Activated CD4-positive, CD25-positive, alpha-beta regulatory T cell treated with anti-CD3 and anti-CD28 coated beads, Interleukin-2, amount 50 U/mL, for 72 hours (primary cell): ENCODE results near the gene CDC5L.

Experiments
- DNase-seq: peaks from one replicate; pipeline ENCODE4 v3.0.0; 2021

CDC5L gene

DNA sequence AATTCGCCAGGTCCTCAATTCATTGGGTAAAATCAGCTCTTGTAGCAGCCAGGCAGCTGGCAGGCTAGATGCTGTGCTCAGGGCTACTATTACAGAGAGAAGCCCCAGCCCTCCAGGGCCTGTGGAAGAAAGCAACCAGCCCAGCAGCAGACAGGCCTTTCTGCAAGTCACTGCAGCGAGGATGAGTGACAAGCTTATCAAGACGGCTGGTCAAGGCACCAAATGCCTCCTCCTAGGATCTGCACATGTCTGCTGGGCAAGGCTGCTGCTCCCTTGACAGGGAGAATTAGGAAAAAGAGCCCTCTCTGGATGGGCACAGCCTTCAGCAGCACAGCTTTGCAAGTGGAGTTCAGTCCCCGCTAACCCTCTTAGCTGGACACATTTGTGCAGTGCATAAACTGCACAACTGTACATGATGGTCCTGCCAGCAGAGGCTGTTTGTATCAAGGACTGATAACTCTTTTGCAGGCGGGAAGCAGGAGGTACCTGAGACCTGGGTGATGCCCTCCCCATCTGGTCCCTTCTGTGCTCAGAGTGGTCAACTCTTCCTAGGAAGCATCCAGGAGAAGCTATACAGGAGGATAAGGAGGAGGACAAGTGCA, 89.9 kb downstream of the CDC5L start:
- no peak for DNase-seq

DNA sequence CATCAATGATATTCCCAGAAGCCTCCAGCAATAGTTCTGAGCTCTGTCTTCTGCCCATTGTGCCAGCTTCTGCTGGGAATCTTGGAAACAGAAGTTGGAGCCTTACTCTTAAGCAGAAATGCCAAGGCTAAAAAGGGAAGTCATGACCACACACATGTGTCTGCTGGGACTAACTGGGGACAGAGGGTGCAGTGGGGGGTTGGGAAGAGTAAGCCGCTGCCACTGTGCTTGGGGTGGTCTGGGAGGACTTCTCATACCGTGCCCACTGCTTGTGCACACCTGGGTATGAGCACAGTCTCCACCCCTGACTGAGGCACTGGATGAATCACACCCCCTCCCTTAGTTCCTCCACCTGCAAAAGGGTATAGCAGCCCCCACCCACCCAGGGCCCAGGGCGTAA, 90.7 kb downstream of the CDC5L start:
- no peak for DNase-seq

DNA sequence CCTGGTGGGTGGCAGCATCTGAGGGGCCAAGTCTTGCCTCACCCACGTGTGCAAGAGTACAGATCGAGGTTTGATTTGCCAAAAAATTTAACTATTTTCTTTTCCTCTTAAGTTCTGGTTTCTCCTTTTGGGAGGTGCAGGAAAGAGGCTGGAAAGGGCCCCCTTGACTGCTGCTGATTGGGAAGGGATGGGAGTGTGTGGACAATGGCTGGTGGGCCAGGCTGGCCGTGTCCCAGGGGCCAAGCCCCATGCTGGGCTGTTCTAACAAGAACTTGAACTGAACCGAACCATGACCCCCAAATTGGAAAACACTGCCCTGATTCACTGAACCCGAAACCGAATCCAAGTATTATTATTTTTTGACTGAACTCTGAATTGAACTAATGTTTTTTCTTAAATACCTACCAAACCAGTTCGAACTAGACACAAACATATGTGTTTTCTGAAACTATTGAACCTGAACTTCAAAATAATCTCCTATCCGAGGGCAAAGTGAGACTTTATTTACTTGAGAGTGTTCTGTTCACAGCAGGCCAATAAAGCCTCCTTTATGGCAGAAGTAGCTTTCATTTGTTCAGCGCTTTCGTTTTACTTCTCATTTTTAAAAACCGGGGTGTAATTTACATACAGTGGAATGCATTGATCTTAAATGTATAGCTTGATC, 91.2 kb downstream of the CDC5L start:
- DNase-seq = no peak

DNA sequence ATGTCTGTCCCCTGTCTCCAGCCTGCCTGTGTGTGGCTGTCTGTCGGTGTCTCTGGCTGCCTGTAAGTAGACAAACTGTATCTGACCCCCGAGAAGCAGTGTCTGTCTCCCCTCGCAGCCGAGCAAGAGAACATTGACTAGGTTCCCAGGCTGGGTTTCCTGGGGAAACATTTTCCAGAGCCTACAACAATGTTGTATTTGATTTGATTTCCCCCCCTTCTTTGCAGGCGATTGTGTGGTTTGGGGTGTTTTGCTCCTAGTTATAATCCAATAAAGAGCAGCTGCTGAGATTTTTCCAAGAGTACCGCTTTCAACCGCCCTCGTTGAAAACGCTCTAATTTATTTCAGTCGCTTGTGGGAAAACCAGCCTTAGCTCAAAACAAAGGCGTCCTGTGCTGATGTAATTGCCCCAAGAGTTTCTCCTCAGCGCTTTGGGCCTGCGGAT, 92.6 kb downstream of the CDC5L start:
- DNase-seq = no peak

DNA sequence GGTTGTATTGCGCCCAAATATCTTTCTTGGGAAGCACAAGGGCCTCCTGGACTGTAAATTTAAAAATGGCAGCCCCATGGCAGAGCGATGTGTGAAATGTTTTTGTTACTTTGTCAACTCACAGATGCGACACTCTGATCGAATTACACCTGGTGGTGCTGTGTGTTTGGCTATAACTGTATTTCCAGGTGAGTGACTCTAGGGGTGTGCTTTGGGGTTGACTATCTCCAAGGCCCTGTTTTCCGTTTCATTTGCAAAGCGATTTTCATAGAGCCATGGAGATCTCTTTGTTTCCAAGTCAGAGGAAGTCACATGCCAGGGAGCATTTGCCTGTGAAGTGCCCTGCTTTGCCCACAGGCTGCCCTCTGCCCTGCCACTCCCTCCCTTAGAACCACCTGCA, 93.5 kb downstream of the CDC5L start:
- no peak for DNase-seq

DNA sequence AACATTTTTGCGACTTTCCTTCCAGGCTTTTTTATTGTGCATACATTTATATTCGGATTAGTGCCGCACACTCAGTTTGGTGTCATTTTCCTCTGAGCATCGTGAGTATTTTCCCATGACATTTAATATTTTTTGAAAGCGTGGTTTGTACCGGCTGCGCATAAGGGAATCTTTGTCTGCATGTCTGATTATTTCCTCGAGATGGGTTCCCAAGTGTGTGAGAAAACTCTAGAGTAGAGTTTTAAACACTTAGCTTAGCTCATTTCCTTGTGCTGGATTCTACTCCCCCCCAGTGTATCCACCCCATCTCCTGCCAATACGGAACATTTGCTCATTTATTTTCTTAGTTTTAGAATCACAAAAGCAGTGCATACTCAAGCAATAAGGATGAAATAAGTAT, 94.3 kb downstream of the CDC5L start:
- no peak for DNase-seq

DNA sequence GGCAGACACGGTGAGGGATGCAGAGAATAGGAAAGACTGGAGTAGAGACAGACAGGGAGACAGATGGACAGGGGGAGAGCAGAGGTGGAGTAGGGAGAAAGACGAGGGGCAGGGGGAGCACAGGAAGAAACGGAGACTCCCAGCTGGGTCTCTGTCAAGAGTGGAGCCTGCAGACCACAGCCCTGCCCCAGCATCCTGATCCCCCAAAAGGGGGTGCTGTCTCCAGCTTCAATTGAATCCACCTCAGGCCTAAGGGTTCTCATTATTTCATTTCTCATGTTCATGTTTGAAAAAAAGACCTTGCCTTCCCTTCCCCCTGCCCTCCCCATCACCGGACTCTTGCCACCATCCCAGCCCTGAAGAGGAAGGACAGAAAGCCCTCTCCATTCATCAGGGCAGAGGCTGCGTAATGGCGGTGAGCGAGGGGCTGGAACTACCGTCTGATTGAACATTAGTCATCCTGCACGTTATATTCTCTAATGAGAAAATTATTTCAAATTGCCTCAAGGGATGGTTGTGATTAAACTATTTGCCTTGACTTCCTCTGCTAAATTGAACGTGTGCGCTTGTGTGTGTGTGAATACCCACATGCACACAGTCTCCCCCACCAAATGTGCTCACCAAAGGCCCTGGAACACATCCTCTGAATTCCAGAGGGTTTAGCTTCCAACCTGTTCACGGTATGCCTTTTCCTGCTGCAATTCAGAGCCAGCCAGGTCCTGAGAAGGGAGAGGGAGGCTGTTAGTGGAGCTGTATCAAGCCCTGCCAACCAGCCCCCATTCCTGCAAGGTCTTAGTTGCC, 98.3 kb downstream of the CDC5L start:
- no peak for DNase-seq

DNA sequence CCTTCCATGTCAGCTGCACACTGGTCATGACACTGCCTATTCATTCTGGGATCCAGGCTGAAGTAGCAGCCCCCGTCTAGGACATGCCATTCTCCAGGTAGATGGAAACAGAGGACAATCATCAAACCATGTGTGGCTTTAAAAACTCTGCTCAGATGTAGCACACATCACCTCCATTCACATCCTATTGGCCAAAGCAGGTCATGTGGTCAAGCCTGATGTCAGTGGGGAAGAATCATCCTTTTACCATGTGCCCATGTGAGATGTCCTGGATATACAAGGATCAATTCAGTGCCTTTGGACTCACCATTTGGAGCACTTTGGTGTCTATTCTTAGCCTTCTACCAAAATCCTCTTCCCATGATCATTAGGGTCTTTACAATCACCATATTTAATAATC, 99.5 kb downstream of the CDC5L start:
- DNase-seq = no peak

DNA sequence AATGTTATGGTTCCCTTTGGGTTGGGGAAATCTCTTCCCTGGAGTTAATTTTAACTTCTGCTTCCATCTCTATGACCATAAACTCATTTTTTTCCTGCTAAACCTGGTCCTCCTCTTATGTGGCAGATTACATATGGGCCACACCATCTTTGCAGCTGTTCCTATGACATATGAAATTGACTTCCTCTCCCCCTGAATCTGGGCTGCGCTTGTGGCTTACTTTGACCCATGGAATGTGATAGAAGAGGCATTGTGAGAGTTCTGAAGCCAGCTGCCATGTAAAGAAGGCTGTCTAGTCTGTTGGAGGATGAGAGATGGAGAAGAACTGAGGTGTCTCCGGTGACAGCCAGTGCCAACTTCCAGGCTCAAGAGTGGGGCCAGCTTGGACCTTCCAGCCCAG, 100.1 kb downstream of the CDC5L start:
- no peak for DNase-seq

DNA sequence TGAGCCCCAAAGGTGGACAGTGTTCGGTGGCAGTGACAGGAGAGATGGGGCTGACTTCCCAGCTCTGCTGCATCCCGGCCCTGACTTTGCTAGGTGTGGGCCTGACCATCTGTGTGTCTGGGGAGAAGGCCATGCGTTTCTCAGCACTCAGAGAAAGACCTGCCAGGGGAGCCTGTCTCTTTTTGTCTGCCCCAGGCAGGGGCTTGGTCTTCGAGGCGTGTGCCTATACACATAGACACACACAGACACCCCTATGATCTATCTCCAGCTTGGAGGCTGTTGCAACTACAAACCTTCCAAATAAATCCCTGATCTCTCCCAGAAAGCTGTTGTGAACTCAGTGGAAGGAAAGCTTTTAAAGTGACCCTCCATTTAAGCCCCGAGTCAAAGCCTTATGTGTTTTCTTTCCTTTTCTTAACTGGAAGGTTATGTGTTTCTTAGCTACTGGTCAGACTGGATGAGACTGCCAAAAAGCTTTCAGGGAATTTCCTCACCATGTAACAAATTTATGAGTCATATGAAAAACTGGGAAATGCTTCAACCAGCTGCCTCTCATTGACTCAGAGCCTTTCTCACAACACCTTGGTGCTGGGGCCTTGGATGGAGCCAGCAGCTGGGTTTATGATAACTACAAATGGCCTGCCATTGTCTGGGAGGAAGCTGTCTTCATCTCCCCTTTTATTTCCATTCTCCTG, 102.6 kb downstream of the CDC5L start:
- DNase-seq = no peak

DNA sequence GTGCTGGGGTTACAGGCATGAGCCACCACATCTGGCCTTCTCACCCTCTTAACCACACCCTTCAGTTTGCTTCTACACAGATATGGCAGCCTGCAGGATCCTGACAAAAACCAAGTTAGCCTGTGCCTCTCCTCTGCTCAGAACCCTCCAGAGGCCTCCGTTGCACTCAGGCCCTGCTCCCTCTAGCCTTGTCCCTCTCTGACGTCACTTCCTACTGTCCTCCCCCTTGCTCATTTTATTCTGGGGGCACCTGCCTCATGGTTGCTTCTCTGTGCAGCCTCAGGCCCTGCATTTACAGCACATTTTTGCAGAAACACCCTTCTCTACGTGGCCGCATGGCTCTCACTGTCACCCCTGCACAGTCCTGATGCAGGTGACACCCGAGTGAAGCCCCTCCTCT, 105.6 kb downstream of the CDC5L start:
- no peak for DNase-seq

DNA sequence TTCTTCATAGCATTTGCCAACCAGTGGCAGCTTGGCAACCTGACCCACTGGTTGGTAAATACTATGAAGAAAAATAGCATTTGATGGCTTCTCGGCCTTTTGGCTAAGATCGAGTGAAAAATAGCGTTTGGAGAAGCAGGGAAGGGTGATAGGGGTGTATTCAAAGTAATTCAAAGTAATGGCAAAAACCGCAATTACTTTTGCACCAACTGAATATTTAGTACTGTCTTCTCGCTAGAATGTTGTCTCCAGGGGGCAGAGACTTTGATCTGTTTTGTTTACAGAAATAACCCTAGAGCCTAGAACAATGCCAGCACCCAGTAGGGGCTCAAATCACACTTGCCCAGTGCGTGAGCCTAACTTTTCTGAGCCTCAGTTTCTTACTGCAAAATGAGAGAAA, 106.1 kb downstream of the CDC5L start:
- DNase-seq = no peak

DNA sequence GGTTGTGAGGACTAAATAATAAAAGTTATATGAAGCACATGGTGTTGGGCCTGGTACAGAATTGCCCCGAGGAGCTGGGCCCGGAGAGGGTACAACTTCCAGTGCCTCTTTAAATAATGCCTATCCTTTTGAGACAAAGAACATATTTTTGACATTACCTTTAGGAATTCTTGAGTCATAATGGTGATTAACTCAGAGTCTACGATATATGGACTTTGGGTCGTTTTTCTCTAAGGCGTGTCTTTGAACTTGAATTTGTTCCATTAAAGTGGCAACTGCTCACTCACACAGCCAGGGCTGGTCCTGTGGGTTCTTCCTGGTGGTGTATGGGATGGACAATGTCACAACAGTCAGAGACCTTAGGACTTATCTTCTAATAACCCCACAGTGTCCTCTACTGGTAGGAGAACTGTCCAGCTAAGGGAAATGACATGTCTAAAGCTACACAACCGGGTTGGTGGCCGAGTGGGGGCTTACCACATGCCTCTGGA, 106.5 kb downstream of the CDC5L start:
- no peak for DNase-seq

DNA sequence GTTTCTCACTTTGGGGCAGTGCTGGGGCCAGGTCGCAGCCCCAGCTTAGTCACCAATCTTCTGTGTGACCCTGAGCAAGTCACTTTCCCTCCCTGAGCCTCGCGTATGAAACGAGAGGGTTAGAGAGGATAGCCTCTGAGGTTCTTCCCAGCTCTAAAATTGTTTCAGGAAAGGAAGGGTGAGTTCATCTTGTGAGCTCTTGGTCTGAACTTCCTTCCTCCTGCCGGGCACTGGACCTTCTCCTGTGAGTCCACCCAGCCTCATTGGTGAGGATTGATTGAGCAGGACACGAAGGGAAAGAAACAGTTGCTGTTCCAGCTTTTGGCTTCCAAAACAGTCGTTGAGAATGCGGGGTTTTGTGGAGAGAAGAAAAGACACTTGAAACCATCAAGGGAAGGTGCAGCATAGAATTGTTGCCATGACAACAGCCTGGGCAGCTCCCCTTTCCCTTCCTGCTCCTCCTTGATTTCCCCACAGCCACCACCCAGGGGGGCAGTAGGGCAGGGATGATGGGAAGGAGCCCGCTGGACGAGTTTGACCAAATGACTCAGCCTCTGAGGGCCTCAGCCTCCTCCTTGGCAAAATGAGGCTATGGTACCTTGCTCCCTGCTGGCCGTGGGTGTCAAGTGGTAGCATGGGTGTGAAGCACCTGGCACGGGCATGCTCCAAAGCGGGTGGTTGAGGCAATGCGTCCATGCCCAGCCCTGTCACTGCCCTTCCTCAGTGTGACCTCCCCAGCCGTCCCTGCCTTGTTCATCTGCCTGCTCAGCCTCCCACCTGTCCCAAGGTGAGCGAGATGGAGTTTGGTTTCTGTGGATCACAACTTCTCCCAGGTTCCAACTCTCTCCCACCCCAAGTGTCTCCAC, 107.8 kb downstream of the CDC5L start:
- no peak for DNase-seq

DNA sequence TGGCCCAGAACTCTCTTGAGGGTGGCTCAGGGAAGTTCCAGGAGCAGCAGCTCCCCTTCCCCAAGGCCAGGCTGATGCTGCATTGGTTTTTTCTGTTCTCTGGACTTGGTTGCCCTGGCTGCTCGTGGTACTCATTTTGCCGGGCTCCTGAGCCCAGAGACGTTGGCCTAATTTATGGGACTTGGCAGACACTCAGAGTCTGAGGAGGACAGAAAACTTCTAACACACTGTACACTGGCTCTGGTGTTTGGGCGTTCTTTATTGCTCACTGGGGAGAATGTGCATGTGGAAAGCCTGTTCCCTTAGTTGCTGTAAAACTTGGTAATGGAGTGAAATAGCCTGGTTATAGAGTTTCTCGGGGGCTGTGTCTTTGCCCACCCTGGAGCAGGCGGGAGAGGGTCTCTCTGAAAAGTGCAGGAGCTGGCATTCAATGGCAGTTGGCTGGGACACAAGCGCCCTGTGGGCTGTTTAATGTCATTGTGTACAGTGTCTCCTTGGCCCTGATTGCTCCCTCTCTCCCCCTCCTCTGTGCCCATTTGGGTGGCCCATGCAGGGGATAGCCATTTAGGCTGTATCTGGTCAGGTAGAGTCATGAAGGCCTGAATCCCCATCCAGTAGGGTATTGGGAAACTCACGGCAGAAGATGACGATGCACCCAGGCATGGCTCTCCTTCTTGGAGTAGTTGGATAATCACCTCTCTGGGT, 109.3 kb downstream of the CDC5L start:
- DNase-seq = no peak

DNA sequence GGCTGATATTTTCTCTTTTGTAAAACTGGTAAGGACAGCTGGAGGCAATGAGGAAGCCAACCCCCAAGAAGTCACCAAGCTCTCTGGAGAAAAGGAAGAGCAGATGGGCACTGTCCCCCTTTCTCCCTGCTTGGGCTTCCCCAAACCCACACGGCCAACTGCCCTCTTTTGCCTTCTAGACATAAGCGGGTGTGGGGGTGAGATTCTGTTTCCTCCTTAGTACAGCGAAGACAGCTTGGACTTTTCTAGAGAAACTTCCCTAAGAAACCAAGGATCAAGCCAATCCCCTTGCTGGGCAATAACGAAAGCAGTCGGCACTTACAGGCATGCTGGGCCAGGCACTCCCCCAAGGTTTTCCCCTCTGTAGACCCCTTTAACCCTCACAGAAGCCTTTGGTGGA, 110.3 kb downstream of the CDC5L start:
- DNase-seq = no peak

DNA sequence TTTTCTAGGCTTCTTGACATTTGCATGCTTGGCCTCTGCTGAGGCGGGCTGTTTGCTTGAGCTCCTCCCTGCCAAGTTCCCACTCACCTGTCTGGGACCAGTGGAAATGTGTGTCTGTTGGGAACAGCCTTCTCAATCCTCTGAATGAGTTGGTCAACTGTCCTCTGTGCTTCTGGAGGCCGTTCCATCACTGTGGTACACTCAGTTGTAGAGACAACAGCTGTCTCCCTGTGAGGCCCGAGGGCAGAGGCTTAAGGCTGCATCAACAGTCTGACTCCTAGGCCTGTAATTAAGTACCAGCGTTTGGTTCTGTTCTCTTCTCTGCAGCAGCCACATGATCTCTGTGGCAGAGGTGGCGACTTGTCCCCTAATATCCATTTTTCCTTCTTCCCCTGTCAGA, 110.9 kb downstream of the CDC5L start:
- no peak for DNase-seq

DNA sequence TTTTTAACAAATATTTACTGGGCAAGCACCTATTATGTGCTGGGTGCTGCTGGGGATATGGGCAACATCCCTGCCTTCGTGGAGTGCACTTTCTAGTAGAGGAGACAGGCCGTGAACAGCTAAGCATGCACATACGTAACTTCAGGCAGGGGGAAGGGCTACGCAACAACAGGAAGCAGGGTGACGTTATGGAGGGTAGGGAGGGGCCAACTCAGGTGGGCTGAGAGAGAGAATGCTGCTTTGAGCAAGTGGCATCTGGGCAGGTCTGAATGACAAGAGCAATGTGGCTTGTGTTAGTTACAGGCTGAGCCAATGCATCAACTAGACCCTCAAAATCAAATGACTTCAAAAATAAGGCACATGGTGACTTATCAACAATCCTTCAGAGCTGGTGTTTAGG, 112.1 kb downstream of the CDC5L start:
- DNase-seq = no peak
